Measurements from ENCODE around the gene ASB15. TPM values are rescaled to one million over a fixed set of nuclear protein-coding genes. Genes with fewer than 3 reads are reported as not detected.

ASB15 gene
- total RNA-seq, 2 experiments from 2014 or later, result not detected

- Mint-ChIP-seq H3K27me3 (peaks cover 21% of the 10 kb centered on the region), H3K27ac (no peak overlapping the region), H3K36me3 (no peaks in the 10 kb centered on the region), H3K4me1 (ENCODE audit: low read depth) (no peaks in the 10 kb centered on the region), H3K9me3 (no peaks in the 10 kb centered on the region), H3K4me3 (no peak overlapping the region)
- DNase-seq, result no peak
- intact Hi-C loops (cut with micrococcal nuclease), result no loop called here
- CTCF ChIA-PET, result no interaction called here
- POLR2A ChIA-PET, result no interaction called here
Observed at GRCh38 chr7:123640583-123640982, 39.0 kb downstream of the ASB15 start.

- intact Hi-C loops (cut with micrococcal nuclease), result no loop called here
- Mint-ChIP-seq H3K27ac (no peak overlapping the region), H3K4me3 (no peak overlapping the region), H3K36me3 (no peaks in the 10 kb centered on the region), H3K4me1 (ENCODE audit: low read depth) (no peaks in the 10 kb centered on the region), H3K27me3 (peaks cover 18% of the 10 kb centered on the region), H3K9me3 (no peaks in the 10 kb centered on the region)
- ChIA-PET POLR2A (no interaction called here), CTCF (no interaction called here)
- DNase-seq, result no peak
Observed at GRCh38 chr7:123641901-123642300, 40.3 kb downstream of the ASB15 start.

GRCh38 chr7:123643495-123644441 lies 42.1 kb downstream of the ASB15 start:
- intact Hi-C loops (cut with micrococcal nuclease), result no loop called here
- H3K9me3 Mint-ChIP-seq, result no peaks in the 10 kb centered on the region
- H3K4me3 Mint-ChIP-seq, result no peak overlapping the region
- CTCF ChIA-PET, result no interaction called here
- DNase-seq, result no peak
- POLR2A ChIA-PET, result no interaction called here
- H3K36me3 Mint-ChIP-seq, result no peaks in the 10 kb centered on the region
- H3K27me3 Mint-ChIP-seq, result peaks cover 12% of the 10 kb centered on the region
- no peak overlapping the region for H3K27ac Mint-ChIP-seq
- no peaks in the 10 kb centered on the region for H3K4me1 Mint-ChIP-seq (ENCODE audit: low read depth)

- Mint-ChIP-seq H3K27me3 (peaks cover 7% of the 10 kb centered on the region), H3K36me3 (no peaks in the 10 kb centered on the region), H3K9me3 (no peaks in the 10 kb centered on the region), H3K4me1 (ENCODE audit: low read depth) (no peaks in the 10 kb centered on the region), H3K27ac (no peak overlapping the region), H3K4me3 (no peak overlapping the region)
- CTCF ChIA-PET, result interaction anchor here (0.6 to 2.2 kb wide), 4 partner anchors 9 to 151 kb away, joined by 3 to 8 read pairs (median 4); no protein-coding TSS in a partner anchor
- intact Hi-C loops (cut with micrococcal nuclease), result no loop called here
- DNase-seq, result no peak
- POLR2A ChIA-PET, result no interaction called here
Observed at GRCh38 chr7:123645516-123645915, 43.9 kb downstream of the ASB15 start.

GRCh38 chr7:123647106-123647730 lies 45.6 kb downstream of the ASB15 start:
- H3K4me3 Mint-ChIP-seq, result no peak overlapping the region
- H3K4me1 Mint-ChIP-seq (ENCODE audit: low read depth), result no peaks in the 10 kb centered on the region
- intact Hi-C loops (cut with micrococcal nuclease), result no loop called here
- CTCF ChIA-PET, result no interaction called here
- H3K27me3 Mint-ChIP-seq, result peaks cover 10% of the 10 kb centered on the region
- DNase-seq, result no peak
- H3K27ac Mint-ChIP-seq, result no peak overlapping the region
- no peaks in the 10 kb centered on the region for H3K9me3 Mint-ChIP-seq
- no peaks in the 10 kb centered on the region for H3K36me3 Mint-ChIP-seq
- POLR2A ChIA-PET, result no interaction called here

- Mint-ChIP-seq H3K4me1 (ENCODE audit: low read depth) (no peaks in the 10 kb centered on the region), H3K36me3 (no peaks in the 10 kb centered on the region), H3K9me3 (no peaks in the 10 kb centered on the region), H3K4me3 (no peak overlapping the region), H3K27me3 (peaks cover 4% of the 10 kb centered on the region), H3K27ac (no peak overlapping the region)
- ChIA-PET POLR2A (no interaction called here), CTCF (no interaction called here)
- intact Hi-C loops (cut with micrococcal nuclease), result no loop called here
- no peak for DNase-seq
Observed at GRCh38 chr7:123649964-123650363, 48.3 kb downstream of the ASB15 start.

- no peaks in the 10 kb centered on the region for H3K9me3 Mint-ChIP-seq
- POLR2A ChIA-PET, result no interaction called here
Observed at GRCh38 chr7:123650595-123650994, 49.0 kb downstream of the ASB15 start.

GRCh38 chr7:123652406-123652805 lies 50.8 kb downstream of the ASB15 start:
- peaks cover 3% of the 10 kb centered on the region for H3K27me3 Mint-ChIP-seq
- H3K4me1 Mint-ChIP-seq (ENCODE audit: low read depth), result no peaks in the 10 kb centered on the region
- ChIA-PET POLR2A (no interaction called here), CTCF (no interaction called here)
- H3K9me3 Mint-ChIP-seq, result no peaks in the 10 kb centered on the region
- H3K4me3 Mint-ChIP-seq, result no peak overlapping the region
- no peak overlapping the region for H3K27ac Mint-ChIP-seq
- intact Hi-C loops (cut with micrococcal nuclease), result no loop called here
- no peak for DNase-seq
- no peaks in the 10 kb centered on the region for H3K36me3 Mint-ChIP-seq

More at GRCh38 chr7:123650595-123650994, 49.0 kb downstream of the ASB15 start:
- no peak for DNase-seq
- Mint-ChIP-seq H3K27ac (no peak overlapping the region), H3K4me1 (ENCODE audit: low read depth) (no peaks in the 10 kb centered on the region), H3K36me3 (no peaks in the 10 kb centered on the region), H3K27me3 (peaks cover 3% of the 10 kb centered on the region), H3K4me3 (no peak overlapping the region)
- intact Hi-C loops (cut with micrococcal nuclease), result no loop called here
- CTCF ChIA-PET, result no interaction called here

GRCh38 chr7:123653162-123653561 lies 51.5 kb downstream of the ASB15 start:
- no peak overlapping the region for H3K27ac Mint-ChIP-seq
- ChIA-PET CTCF (no interaction called here), POLR2A (no interaction called here)
- H3K9me3 Mint-ChIP-seq, result no peaks in the 10 kb centered on the region
- no peaks in the 10 kb centered on the region for H3K4me1 Mint-ChIP-seq (ENCODE audit: low read depth)
- intact Hi-C loops (cut with micrococcal nuclease), result no loop called here
- no peaks in the 10 kb centered on the region for H3K36me3 Mint-ChIP-seq
- H3K27me3 Mint-ChIP-seq, result peaks cover 3% of the 10 kb centered on the region
- DNase-seq, result no peak
- H3K4me3 Mint-ChIP-seq, result no peak overlapping the region

GRCh38 chr7:123655614-123656013 lies 54.0 kb downstream of the ASB15 start, which contains the start of gene LMOD2:
Gene LMOD2, plus strand, starts transcription at chr7:123655866. Its CDS starts 98 bp downstream, at chr7:123655964.
- Mint-ChIP-seq H3K27me3 (peaks cover 5% of the 10 kb centered on the region), H3K36me3 (no peaks in the 10 kb centered on the region), H3K4me3 (no peak within 1 kb of the TSS), H3K9me3 (no peaks in the 10 kb centered on the region), H3K4me1 (ENCODE audit: low read depth) (no peaks in the 10 kb centered on the region), H3K27ac (no peak within 1 kb of the TSS)
- intact Hi-C loops (cut with micrococcal nuclease), result no loop called here
- no peak for DNase-seq
- ChIA-PET CTCF (no interaction called here), POLR2A (no interaction called here)

GRCh38 chr7:123656544-123657303 lies 55.1 kb downstream of the ASB15 start:
- POLR2A ChIA-PET, result no interaction called here
- no peaks in the 10 kb centered on the region for H3K36me3 Mint-ChIP-seq
- peaks cover 3% of the 10 kb centered on the region for H3K27me3 Mint-ChIP-seq
- H3K27ac Mint-ChIP-seq, result no peak overlapping the region
- CTCF ChIA-PET, result no interaction called here
- no peaks in the 10 kb centered on the region for H3K4me1 Mint-ChIP-seq (ENCODE audit: low read depth)
- no peaks in the 10 kb centered on the region for H3K9me3 Mint-ChIP-seq
- no peak for DNase-seq
- no peak overlapping the region for H3K4me3 Mint-ChIP-seq
- intact Hi-C loops (cut with micrococcal nuclease), result no loop called here

GRCh38 chr7:123657304-123657685 lies 55.7 kb downstream of the ASB15 start:
- CTCF ChIA-PET, result interaction anchor here (1.4 kb wide), 1 partner anchor 33 kb away, joined by 3 read pairs; no protein-coding TSS in a partner anchor

More at GRCh38 chr7:123657304-123657685, 55.7 kb downstream of the ASB15 start:
- peaks cover 6% of the 10 kb centered on the region for H3K27me3 Mint-ChIP-seq
- no peak overlapping the region for H3K4me3 Mint-ChIP-seq
- no peak for DNase-seq
- intact Hi-C loops (cut with micrococcal nuclease), result no loop called here
- H3K36me3 Mint-ChIP-seq, result no peaks in the 10 kb centered on the region
- H3K4me1 Mint-ChIP-seq (ENCODE audit: low read depth), result no peaks in the 10 kb centered on the region
- H3K27ac Mint-ChIP-seq, result no peak overlapping the region
- POLR2A ChIA-PET, result no interaction called here
- no peaks in the 10 kb centered on the region for H3K9me3 Mint-ChIP-seq
